ENCODE results near the gene SEMA3D.

The SEMA3D gene

GRCh38 chr7:85217085-85217484 is 30.2 kb upstream of the SEMA3D start:
- H3K4me3 ChIP-seq (ENCODE audit: low read depth, low read length), result no peak overlapping the region
- H3K27ac ChIP-seq (ENCODE audit: low read depth, low read length), result no peak overlapping the region
- peak overlapping the region; percentile 61 for H2AFZ ChIP-seq (ENCODE audit: low read length, unreplicated experiment)
- no peaks in the 10 kb centered on the region for H3K36me3 ChIP-seq (ENCODE audit: insufficient read depth, low read length)
- no peaks in the 10 kb centered on the region for H3K27me3 ChIP-seq (ENCODE audit: insufficient read depth, low read length)
- H3K4me1 ChIP-seq (ENCODE audit: control insufficient read depth, insufficient read depth, low read length, unreplicated experiment), result no peaks in the 10 kb centered on the region
- H3K79me2 ChIP-seq (ENCODE audit: control insufficient read depth, insufficient read depth, low read length, unreplicated experiment), result no peaks in the 10 kb centered on the region

GRCh38 chr7:85215098-85215497 is 28.2 kb upstream of the SEMA3D start:
- H3K79me2 ChIP-seq (ENCODE audit: control insufficient read depth, insufficient read depth, low read length, unreplicated experiment), result no peaks in the 10 kb centered on the region
- no peaks in the 10 kb centered on the region for H3K4me1 ChIP-seq (ENCODE audit: control insufficient read depth, insufficient read depth, low read length, unreplicated experiment)
- H3K4me3 ChIP-seq (ENCODE audit: low read depth, low read length), result no peak overlapping the region
- H2AFZ ChIP-seq (ENCODE audit: low read length, unreplicated experiment), result no peak overlapping the region
- no peaks in the 10 kb centered on the region for H3K27me3 ChIP-seq (ENCODE audit: insufficient read depth, low read length)
- no peak overlapping the region for H3K27ac ChIP-seq (ENCODE audit: low read depth, low read length)
- H3K36me3 ChIP-seq (ENCODE audit: insufficient read depth, low read length), result no peaks in the 10 kb centered on the region

GRCh38 chr7:85213500-85213899 is 26.6 kb upstream of the SEMA3D start:
- H3K36me3 ChIP-seq (ENCODE audit: insufficient read depth, low read length), result no peaks in the 10 kb centered on the region
- H3K79me2 ChIP-seq (ENCODE audit: control insufficient read depth, insufficient read depth, low read length, unreplicated experiment), result no peaks in the 10 kb centered on the region
- H3K4me3 ChIP-seq (ENCODE audit: low read depth, low read length), result no peak overlapping the region
- H3K4me1 ChIP-seq (ENCODE audit: control insufficient read depth, insufficient read depth, low read length, unreplicated experiment), result no peaks in the 10 kb centered on the region
- no peak overlapping the region for H3K27ac ChIP-seq (ENCODE audit: low read depth, low read length)
- no peak overlapping the region for H2AFZ ChIP-seq (ENCODE audit: low read length, unreplicated experiment)
- no peaks in the 10 kb centered on the region for H3K27me3 ChIP-seq (ENCODE audit: insufficient read depth, low read length)

- H3K4me3 ChIP-seq (ENCODE audit: low read depth, low read length), result no peak overlapping the region
- H3K27ac ChIP-seq (ENCODE audit: low read depth, low read length), result no peak overlapping the region
- no peaks in the 10 kb centered on the region for H3K36me3 ChIP-seq (ENCODE audit: insufficient read depth, low read length)
- H3K79me2 ChIP-seq (ENCODE audit: control insufficient read depth, insufficient read depth, low read length, unreplicated experiment), result no peaks in the 10 kb centered on the region
- H2AFZ ChIP-seq (ENCODE audit: low read length, unreplicated experiment), result no peak overlapping the region
- no peaks in the 10 kb centered on the region for H3K4me1 ChIP-seq (ENCODE audit: control insufficient read depth, insufficient read depth, low read length, unreplicated experiment)
- H3K27me3 ChIP-seq (ENCODE audit: insufficient read depth, low read length), result no peaks in the 10 kb centered on the region
Measured at GRCh38 chr7:85205754-85206153, 18.9 kb upstream of the SEMA3D start.

- Histone ChIP-seq H3K27ac (ENCODE audit: low read depth, low read length) (no peak overlapping the region), H3K79me2 (ENCODE audit: control insufficient read depth, insufficient read depth, low read length, unreplicated experiment) (no peaks in the 10 kb centered on the region), H3K27me3 (ENCODE audit: insufficient read depth, low read length) (no peaks in the 10 kb centered on the region), H2AFZ (ENCODE audit: low read length, unreplicated experiment) (no peak overlapping the region), H3K4me3 (ENCODE audit: low read depth, low read length) (no peak overlapping the region), H3K4me1 (ENCODE audit: control insufficient read depth, insufficient read depth, low read length, unreplicated experiment) (no peaks in the 10 kb centered on the region), H3K36me3 (ENCODE audit: insufficient read depth, low read length) (no peaks in the 10 kb centered on the region)
Measured at GRCh38 chr7:85204496-85204895, 17.6 kb upstream of the SEMA3D start.

GRCh38 chr7:85204061-85204460 is 17.2 kb upstream of the SEMA3D start:
- no peaks in the 10 kb centered on the region for H3K79me2 ChIP-seq (ENCODE audit: control insufficient read depth, insufficient read depth, low read length, unreplicated experiment)
- H3K27ac ChIP-seq (ENCODE audit: low read depth, low read length), result no peak overlapping the region
- no peaks in the 10 kb centered on the region for H3K4me1 ChIP-seq (ENCODE audit: control insufficient read depth, insufficient read depth, low read length, unreplicated experiment)
- no peaks in the 10 kb centered on the region for H3K36me3 ChIP-seq (ENCODE audit: insufficient read depth, low read length)
- no peak overlapping the region for H3K4me3 ChIP-seq (ENCODE audit: low read depth, low read length)
- no peaks in the 10 kb centered on the region for H3K27me3 ChIP-seq (ENCODE audit: insufficient read depth, low read length)
- no peak overlapping the region for H2AFZ ChIP-seq (ENCODE audit: low read length, unreplicated experiment)

GRCh38 chr7:85201209-85201608 is 14.4 kb upstream of the SEMA3D start:
- Histone ChIP-seq H2AFZ (ENCODE audit: low read length, unreplicated experiment) (no peak overlapping the region), H3K4me1 (ENCODE audit: control insufficient read depth, insufficient read depth, low read length, unreplicated experiment) (no peaks in the 10 kb centered on the region), H3K79me2 (ENCODE audit: control insufficient read depth, insufficient read depth, low read length, unreplicated experiment) (no peaks in the 10 kb centered on the region)

GRCh38 chr7:85196696-85197095 is 9.8 kb upstream of the SEMA3D start:
- Histone ChIP-seq H3K27me3 (ENCODE audit: insufficient read depth, low read length) (no peaks in the 10 kb centered on the region), H3K4me1 (ENCODE audit: control insufficient read depth, insufficient read depth, low read length, unreplicated experiment) (no peaks in the 10 kb centered on the region), H3K79me2 (ENCODE audit: control insufficient read depth, insufficient read depth, low read length, unreplicated experiment) (no peaks in the 10 kb centered on the region), H3K27ac (ENCODE audit: low read depth, low read length) (no peak overlapping the region), H3K36me3 (ENCODE audit: insufficient read depth, low read length) (no peaks in the 10 kb centered on the region), H3K4me3 (ENCODE audit: low read depth, low read length) (no peak overlapping the region), H2AFZ (ENCODE audit: low read length, unreplicated experiment) (no peak overlapping the region)

More at GRCh38 chr7:85201209-85201608, 14.4 kb upstream of the SEMA3D start:
- H3K27ac ChIP-seq (ENCODE audit: low read depth, low read length), result no peak overlapping the region
- no peak overlapping the region for H3K4me3 ChIP-seq (ENCODE audit: low read depth, low read length)
- H3K27me3 ChIP-seq (ENCODE audit: insufficient read depth, low read length), result no peaks in the 10 kb centered on the region
- H3K36me3 ChIP-seq (ENCODE audit: insufficient read depth, low read length), result no peaks in the 10 kb centered on the region

- Histone ChIP-seq H3K79me2 (ENCODE audit: control insufficient read depth, insufficient read depth, low read length, unreplicated experiment) (no peaks in the 10 kb centered on the region), H3K27ac (ENCODE audit: low read depth, low read length) (no peak overlapping the region), H3K27me3 (ENCODE audit: insufficient read depth, low read length) (no peaks in the 10 kb centered on the region), H3K36me3 (ENCODE audit: insufficient read depth, low read length) (no peaks in the 10 kb centered on the region), H2AFZ (ENCODE audit: low read length, unreplicated experiment) (no peak overlapping the region), H3K4me1 (ENCODE audit: control insufficient read depth, insufficient read depth, low read length, unreplicated experiment) (no peaks in the 10 kb centered on the region), H3K4me3 (ENCODE audit: low read depth, low read length) (no peak overlapping the region)
Measured at GRCh38 chr7:85191383-85191782, 4.5 kb upstream of the SEMA3D start.

GRCh38 chr7:85186083-85186520 is 754 bp downstream of the SEMA3D start:
- no peaks in the 10 kb centered on the region for H3K79me2 ChIP-seq (ENCODE audit: control insufficient read depth, insufficient read depth, low read length, unreplicated experiment)
- no peaks in the 10 kb centered on the region for H3K27me3 ChIP-seq (ENCODE audit: insufficient read depth, low read length)
- H2AFZ ChIP-seq (ENCODE audit: low read length, unreplicated experiment), result peak overlapping the region; percentile 99
- H3K27ac ChIP-seq (ENCODE audit: low read depth, low read length), result no peak overlapping the region
- H3K4me1 ChIP-seq (ENCODE audit: control insufficient read depth, insufficient read depth, low read length, unreplicated experiment), result no peaks in the 10 kb centered on the region
- peak overlapping the region; percentile 89 for H3K4me3 ChIP-seq (ENCODE audit: low read depth, low read length)
- no peaks in the 10 kb centered on the region for H3K36me3 ChIP-seq (ENCODE audit: insufficient read depth, low read length)

GRCh38 chr7:85185424-85186082 is 1.3 kb downstream of the SEMA3D start:
- peak overlapping the region; percentile 89 for H3K4me3 ChIP-seq (ENCODE audit: low read depth, low read length)
- no peaks in the 10 kb centered on the region for H3K27me3 ChIP-seq (ENCODE audit: insufficient read depth, low read length)
- H3K4me1 ChIP-seq (ENCODE audit: control insufficient read depth, insufficient read depth, low read length, unreplicated experiment), result no peaks in the 10 kb centered on the region
- no peak overlapping the region for H3K27ac ChIP-seq (ENCODE audit: low read depth, low read length)
- H3K36me3 ChIP-seq (ENCODE audit: insufficient read depth, low read length), result no peaks in the 10 kb centered on the region
- H2AFZ ChIP-seq (ENCODE audit: low read length, unreplicated experiment), result peak overlapping the region; percentile 99
- no peaks in the 10 kb centered on the region for H3K79me2 ChIP-seq (ENCODE audit: control insufficient read depth, insufficient read depth, low read length, unreplicated experiment)
